HL-60 (cell line): Measurements from ENCODE around the gene MED17.
"Not testable (repeated sequence)": the region's sequence is repeated elsewhere in the genome, so short reads cannot be mapped to it uniquely, and the experiment has no call there.

ENCODE experiments used
- GABPA ChIP-seq: IDR thresholded peaks from 2 replicates; pipeline ENCODE4 v1.6.1; 2012; ENCODE audit warnings: low read depth
- POLR2AphosphoS5 ChIP-seq: IDR thresholded peaks from 2 replicates; pipeline ENCODE4 v1.6.1; 2012; ENCODE audit warnings: low read depth
- TF ChIP-seq, protein P1 (sequence below): IDR thresholded peaks from one replicate; pipeline ENCODE4 v1.5.1; 2011; ENCODE audit warnings: low read length, control low read depth, inconsistent platforms; ENCODE audit not compliant: insufficient read depth

DNA sequence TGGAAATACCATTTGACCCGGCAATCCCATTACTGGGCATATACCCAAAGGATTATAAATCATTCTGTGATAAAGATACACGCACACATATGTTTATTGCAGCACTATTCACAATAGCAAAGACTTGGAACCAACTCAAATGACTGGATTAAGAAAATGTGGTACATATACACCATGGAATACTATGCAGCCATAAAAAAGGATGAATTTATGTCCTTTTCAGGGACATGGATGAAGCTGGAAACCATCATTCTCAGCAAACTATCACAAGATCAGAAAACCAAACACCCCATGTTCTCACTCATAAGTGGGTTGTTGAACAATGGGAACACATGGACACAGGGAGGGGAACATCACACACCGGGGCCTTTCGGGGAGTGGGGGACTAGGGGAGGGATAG is 25.0 kb upstream of the MED17 start:
- not testable (repeated sequence) for TF ChIP-seq GABPA, POLR2AphosphoS5
- TF ChIP-seq, protein P1, sequence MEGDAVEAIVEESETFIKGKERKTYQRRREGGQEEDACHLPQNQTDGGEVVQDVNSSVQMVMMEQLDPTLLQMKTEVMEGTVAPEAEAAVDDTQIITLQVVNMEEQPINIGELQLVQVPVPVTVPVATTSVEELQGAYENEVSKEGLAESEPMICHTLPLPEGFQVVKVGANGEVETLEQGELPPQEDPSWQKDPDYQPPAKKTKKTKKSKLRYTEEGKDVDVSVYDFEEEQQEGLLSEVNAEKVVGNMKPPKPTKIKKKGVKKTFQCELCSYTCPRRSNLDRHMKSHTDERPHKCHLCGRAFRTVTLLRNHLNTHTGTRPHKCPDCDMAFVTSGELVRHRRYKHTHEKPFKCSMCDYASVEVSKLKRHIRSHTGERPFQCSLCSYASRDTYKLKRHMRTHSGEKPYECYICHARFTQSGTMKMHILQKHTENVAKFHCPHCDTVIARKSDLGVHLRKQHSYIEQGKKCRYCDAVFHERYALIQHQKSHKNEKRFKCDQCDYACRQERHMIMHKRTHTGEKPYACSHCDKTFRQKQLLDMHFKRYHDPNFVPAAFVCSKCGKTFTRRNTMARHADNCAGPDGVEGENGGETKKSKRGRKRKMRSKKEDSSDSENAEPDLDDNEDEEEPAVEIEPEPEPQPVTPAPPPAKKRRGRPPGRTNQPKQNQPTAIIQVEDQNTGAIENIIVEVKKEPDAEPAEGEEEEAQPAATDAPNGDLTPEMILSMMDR = not testable (repeated sequence)
